Activated naive CD4-positive, alpha-beta T cell (primary cell): ENCODE data around the gene ARRB1.

Experiments
- DNase-seq, 4 experiments: peaks; one replicate each; lab custom pipeline; 2025; lab: John Stamatoyannopoulos, UW

Gene ARRB1

GRCh38 chr11:75260396-75261170 lies 90.9 kb downstream of the ARRB1 start:
- DNase-seq, result no peak

GRCh38 chr11:75254326-75254725 lies 97.1 kb downstream of the ARRB1 start:
- no peak for DNase-seq

GRCh38 chr11:75249704-75250103 lies 101.8 kb downstream of the ARRB1 start:
- no peak for DNase-seq

- no peak for DNase-seq
Measured at GRCh38 chr11:75248924-75249256, 102.6 kb downstream of the ARRB1 start.

GRCh38 chr11:75246671-75247350 lies 104.7 kb downstream of the ARRB1 start:
- DNase-seq, result no peak

- no peak for DNase-seq
Measured at GRCh38 chr11:75246006-75246670, 105.3 kb downstream of the ARRB1 start.

GRCh38 chr11:75245356-75246005 lies 106.0 kb downstream of the ARRB1 start:
- DNase-seq, result no peak

GRCh38 chr11:75244052-75244814 lies 107.2 kb downstream of the ARRB1 start:
- DNase-seq, result no peak

- DNase-seq, result no peak
Measured at GRCh38 chr11:75242722-75243600, 108.5 kb downstream of the ARRB1 start.

GRCh38 chr11:75241906-75242644 lies 109.4 kb downstream of the ARRB1 start:
- peak in 1 of 4 experiments; percentile 53 for DNase-seq

GRCh38 chr11:75241036-75241905 lies 110.2 kb downstream of the ARRB1 start:
- DNase-seq, result peak; percentile 76 to 86 (median 78)

- peak in 1 of 4 experiments; percentile 16 for DNase-seq
Measured at GRCh38 chr11:75240311-75241035, 111.0 kb downstream of the ARRB1 start, which contains the start of gene TPBGL. TPBGL (plus strand) TSS chr11:75240774; CDS start chr11:75241050, 276 bp downstream.

GRCh38 chr11:75239531-75240290 lies 111.8 kb downstream of the ARRB1 start:
- DNase-seq, result no peak

GRCh38 chr11:75238595-75239440 lies 112.6 kb downstream of the ARRB1 start:
- DNase-seq, result no peak

- no peak for DNase-seq
Measured at GRCh38 chr11:75237050-75237449, 114.4 kb downstream of the ARRB1 start.

- no peak for DNase-seq
Measured at GRCh38 chr11:75236062-75236461, 115.4 kb downstream of the ARRB1 start.
